COR-L47 (cell line): ENCODE data around the gene GDPD4.

Experiments
- DNase-seq: peaks from one replicate; lab custom pipeline; 2025; lab: John Stamatoyannopoulos, UW

GDPD4 gene

GRCh38 chr11:77173494-77173893 lies 128.0 kb downstream of the GDPD4 start:
- no peak for DNase-seq

GRCh38 chr11:77172666-77172982 lies 128.9 kb downstream of the GDPD4 start:
- no peak for DNase-seq

GRCh38 chr11:77171885-77172665 lies 129.4 kb downstream of the GDPD4 start:
- no peak for DNase-seq

DNA sequence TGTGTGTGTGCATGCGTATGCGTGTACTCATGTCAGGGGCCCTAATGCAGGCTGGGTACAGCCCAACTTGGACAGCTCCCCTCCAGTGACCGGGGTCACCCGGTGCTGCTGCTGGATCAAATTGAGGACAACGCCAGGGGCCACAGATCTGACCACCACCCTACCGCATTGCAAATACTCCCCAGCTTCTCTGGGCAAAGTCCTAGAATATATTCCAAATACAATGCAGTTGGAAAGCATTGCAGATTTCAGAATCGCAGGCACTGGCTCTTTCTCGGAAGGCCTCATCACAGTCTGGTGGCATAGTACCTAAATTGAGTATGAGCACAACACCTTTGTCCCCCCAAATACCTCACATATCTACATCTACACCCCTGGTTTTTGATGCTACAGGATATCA lies 130.2 kb downstream of the GDPD4 start:
- no peak for DNase-seq

DNA sequence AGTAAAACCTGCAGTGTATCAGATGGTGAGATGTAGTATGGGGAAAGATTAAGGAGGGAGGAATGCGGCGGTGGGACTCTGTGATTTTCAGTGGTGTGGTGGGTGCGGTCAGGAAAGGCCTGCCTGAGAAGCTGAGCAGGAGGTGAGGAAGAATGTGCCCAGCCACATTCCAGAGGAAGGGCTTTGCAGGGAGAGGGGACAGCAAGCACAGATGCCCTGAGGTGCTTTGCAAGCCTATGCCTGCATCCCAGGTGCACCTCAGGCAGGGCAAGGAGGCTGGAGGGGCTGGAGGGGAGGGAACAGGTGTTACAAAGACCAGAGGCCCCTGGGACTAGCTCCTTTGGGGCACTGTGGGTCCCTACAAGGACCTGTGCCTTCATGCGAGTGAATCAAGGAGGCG lies 131.4 kb downstream of the GDPD4 start:
- DNase-seq, result no peak

- no peak for DNase-seq
Observed at GRCh38 chr11:77167791-77168190, 133.7 kb downstream of the GDPD4 start.

DNA sequence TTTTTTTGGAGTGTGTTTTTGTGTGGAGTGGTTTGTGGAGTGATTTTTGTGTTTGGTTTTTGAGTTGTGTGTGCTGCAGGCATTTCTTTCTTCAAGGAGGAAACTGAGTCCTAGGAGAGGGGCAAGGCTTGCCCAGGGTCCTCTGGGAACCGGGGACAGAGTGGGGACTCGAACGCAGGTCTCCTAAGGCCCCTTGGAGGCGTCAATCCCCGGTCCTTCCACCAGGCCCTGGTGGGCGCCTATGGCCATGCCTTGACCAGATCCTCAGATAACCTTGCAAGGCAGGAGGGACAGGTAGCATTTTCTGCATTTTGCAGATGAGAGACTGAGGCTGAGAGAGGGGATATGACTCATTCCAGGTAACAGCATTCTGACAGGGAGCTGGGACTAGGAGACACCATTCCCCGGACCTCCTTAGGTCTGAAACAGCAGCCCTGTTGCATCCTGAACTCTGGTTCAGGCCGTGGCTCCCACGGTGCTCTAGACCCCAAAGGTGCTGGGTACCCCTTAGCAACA lies 134.3 kb downstream of the GDPD4 start:
- no peak for DNase-seq
